ENCODE results near the gene DYDC1.
A peak's percentile ranks its signal among the peaks of the same experiment; 100 is the strongest.

Gene DYDC1

GRCh38 chr10:80356563-80356988 lies at the start of gene DYDC1, which contains the start of gene DYDC2:
Gene DYDC1 (minus strand): TSS chr10:80356755. CDS start chr10:80352601, 4,154 bp downstream.
Gene DYDC2 (plus strand): TSS chr10:80356781. CDS start chr10:80362444, 5,663 bp downstream.
- ChIA-PET CTCF (interaction anchor here (0.6 kb wide), 1 partner anchor 209 kb away, joined by 3 read pairs; no protein-coding TSS in a partner anchor), POLR2A (ENCODE audit: low non-redundant PET) (no interaction called here)
- peak; percentile 8 for DNase-seq (ENCODE audit: low spot score)
- no peak within 1 kb of the TSS for H3K27ac ChIP-seq
- no peak for TF ChIP-seq CTCF (conservative IDR thresholded peaks at IDR 0.05; ENCODE audit: low read depth)

- ChIA-PET CTCF (interaction anchor here (0.6 kb wide), 1 partner anchor 212 kb away, joined by 3 read pairs; no protein-coding TSS in a partner anchor), POLR2A (ENCODE audit: low non-redundant PET) (no interaction called here)
- no peak for DNase-seq (ENCODE audit: low spot score)
- no peak for TF ChIP-seq CTCF (conservative IDR thresholded peaks at IDR 0.05; ENCODE audit: low read depth)
- H3K27ac ChIP-seq = no peak overlapping the region
These were observed 49.6 kb upstream of the DYDC1 start for GRCh38 chr10:80406204-80406603.

- no peak for TF ChIP-seq CTCF (conservative IDR thresholded peaks at IDR 0.05; ENCODE audit: low read depth)
- ChIA-PET POLR2A (ENCODE audit: low non-redundant PET) (no interaction called here), CTCF (no interaction called here)
- H3K27ac ChIP-seq = no peak overlapping the region
- no peak for DNase-seq (ENCODE audit: low spot score)
These were observed 49.1 kb upstream of the DYDC1 start for GRCh38 chr10:80405626-80406025.

GRCh38 chr10:80405035-80405434 lies 48.5 kb upstream of the DYDC1 start:
- ChIA-PET CTCF (no interaction called here), POLR2A (ENCODE audit: low non-redundant PET) (no interaction called here)
- no peak overlapping the region for H3K27ac ChIP-seq
- no peak for DNase-seq (ENCODE audit: low spot score)
- no peak for TF ChIP-seq CTCF (conservative IDR thresholded peaks at IDR 0.05; ENCODE audit: low read depth)

- ChIA-PET CTCF (interaction anchor here (0.7 kb wide), 1 partner anchor 10 kb away, joined by 4 read pairs; no protein-coding TSS in a partner anchor), POLR2A (ENCODE audit: low non-redundant PET) (no interaction called here)
- H3K27ac ChIP-seq = no peak overlapping the region
- no peak for TF ChIP-seq CTCF (conservative IDR thresholded peaks at IDR 0.05; ENCODE audit: low read depth)
- DNase-seq (ENCODE audit: low spot score) = no peak
These were observed 43.7 kb upstream of the DYDC1 start for GRCh38 chr10:80400136-80400804.

- no peak overlapping the region for H3K27ac ChIP-seq
- DNase-seq (ENCODE audit: low spot score) = no peak
- ChIA-PET CTCF (interaction anchor here (2.1 kb wide), 1 partner anchor 109 kb away, joined by 6 read pairs; no protein-coding TSS in a partner anchor), POLR2A (ENCODE audit: low non-redundant PET) (no interaction called here)
- TF ChIP-seq CTCF (conservative IDR thresholded peaks at IDR 0.05; ENCODE audit: low read depth) = no peak
These were observed 40.5 kb upstream of the DYDC1 start for GRCh38 chr10:80397014-80397413.
